K562 (cell line): ENCODE measurements around the gene CDC42BPB. TPM values are rescaled to one million over a fixed set of nuclear protein-coding genes. Genes with fewer than 3 reads are reported as not detected.

ENCODE experiments used
- ATAC-seq: fragments of 200-7000 bp; cut with Tn5 transposase; 3 replicates; pipeline ENCODE4 v1.9.1; 2020; ENCODE audit warnings: moderate library complexity
- BruUV-seq: library from RNA; stranded (reverse); fragments of 400-500 nt; replicated peaks from 2 replicates; lab custom pipeline; 2021; lab: Mats Ljungman, UMichigan
- CTCF ChIA-PET: fragments of 300-600 bp; formaldehyde crosslinking; extraction: SDS; loops from one replicate; lab custom pipeline; 2021; ENCODE audit warnings: low intra/inter-chr PET ratio; lab: Yijun Ruan, JAX
- POLR2A ChIA-PET: fragments of 300-600, 350-650 bp; sonication (Branson Sonifier 250); formaldehyde crosslinking; extraction: SDS; loops from one replicate; lab custom pipeline; 2021; ENCODE audit warnings: antibody characterized with exemption, inconsistent platforms; lab: Yijun Ruan, JAX
- DNase-seq, 4 experiments: peaks; one replicate each; pipeline versions ENCODE4 v3.0.0 to v3.0.0-alpha.2; 2011 to 2018; ENCODE audit warnings: low spot score in 3 of 4, mixed read lengths in 3 of 4; ENCODE audit errors: extremely low read depth in 1 of 4
- FAIRE-seq: peaks from 2 replicates; lab custom pipeline; 2011; peaks lifted over from hg19 to GRCh38; lab: Jason Lieb, UNC
- H2AFZ ChIP-seq: 2 replicates; pipeline ENCODE4 v1.6.0; 2011; ENCODE audit warnings: low read depth, low read length, control low read depth, inconsistent platforms
- H3K27ac ChIP-seq: fragments of 200-600 bp; 3 replicates; pipeline ENCODE4 v1.8.0; 2011; ENCODE audit warnings: low read depth, mild to moderate bottlenecking, control low read depth, inconsistent platforms, low read length, moderate library complexity, mixed read lengths; ENCODE audit errors: extremely low read depth
- H3K27me3 ChIP-seq, 2 experiments: fragments of 300-600 bp in 1 of 2; 2 replicates in 1 of 2; 3 replicates in 1 of 2; pipeline versions ENCODE4 v1.6.0 to v1.8.0; 2011; ENCODE audit warnings: inconsistent platforms in 2 of 2, low read length in 2 of 2, mild to moderate bottlenecking in 1 of 2, mixed read lengths in 1 of 2, moderate library complexity in 1 of 2; ENCODE audit not compliant: control insufficient read depth in 2 of 2, insufficient read depth in 2 of 2
- H3K36me3 ChIP-seq: fragments of 300-600 bp; 3 replicates; pipeline ENCODE4 v1.8.0; 2011; ENCODE audit warnings: mild to moderate bottlenecking, low read length, inconsistent platforms; ENCODE audit not compliant: control insufficient read depth, insufficient read depth
- H3K4me1 ChIP-seq, 2 experiments: fragments of 200-600 bp in 1 of 2; replicated peaks in 1 of 2; 2 replicates in 1 of 2; 3 replicates in 1 of 2; pipeline versions ENCODE4 v1.5.1 to v1.8.0; 2011; ENCODE audit warnings: inconsistent platforms in 2 of 2, low read length in 2 of 2, mild to moderate bottlenecking in 1 of 2, mixed read lengths in 1 of 2, moderate library complexity in 1 of 2; ENCODE audit not compliant: control insufficient read depth in 2 of 2, insufficient read depth in 2 of 2
- H3K4me2 ChIP-seq: 2 replicates; pipeline ENCODE4 v1.6.1; 2011; ENCODE audit warnings: low read length, control low read depth, inconsistent platforms, mixed read lengths; ENCODE audit not compliant: insufficient read depth
- H3K4me3 ChIP-seq: fragments of 200-600 bp; sonication (generic), shearing (Covaris generic); 2 replicates; pipeline ENCODE4 v1.5.1; 2016; ENCODE audit warnings: control low read depth, inconsistent platforms
- H3K79me2 ChIP-seq: fragments of 200-600 bp; 3 replicates; pipeline ENCODE4 v1.8.0; 2011; ENCODE audit warnings: low read length, inconsistent platforms; ENCODE audit not compliant: control insufficient read depth, insufficient read depth
- H3K9ac ChIP-seq, 2 experiments: 2 replicates each; pipeline versions ENCODE4 v1.6.0 to v1.6.1; 2011; ENCODE audit warnings: low read depth in 2 of 2, low read length in 2 of 2, control low read depth in 1 of 2, inconsistent platforms in 1 of 2, mild to moderate bottlenecking in 1 of 2, mixed read lengths in 1 of 2; ENCODE audit not compliant: insufficient read depth in 1 of 2
- H3K9me1 ChIP-seq: one replicate; pipeline ENCODE4 v1.6.0; 2011; ENCODE audit warnings: inconsistent platforms, mild to moderate bottlenecking, low read length, moderate library complexity; ENCODE audit not compliant: control insufficient read depth, insufficient read depth
- H3K9me3 ChIP-seq: replicated peaks from 2 replicates; pipeline ENCODE4 v1.5.1; 2011; ENCODE audit warnings: low read depth, low read length, inconsistent platforms; ENCODE audit not compliant: control insufficient read depth, insufficient read depth
- H4K20me1 ChIP-seq: replicated peaks from 2 replicates; pipeline ENCODE4 v1.6.1; 2011; ENCODE audit warnings: low read length, inconsistent platforms, mixed read lengths; ENCODE audit not compliant: control insufficient read depth, insufficient read depth
- CREB3L1 ChIP-seq: fragments of 450-650 bp; IDR thresholded peaks from 2 replicates; pipeline ENCODE4 v1.6.1; 2014; ENCODE audit warnings: low read depth, mild to moderate bottlenecking, moderate library complexity, borderline replicate concordance
- ELF1 ChIP-seq: fragments of 200-800 bp; sonication (Bioruptor generic); IDR thresholded peaks from 2 replicates; pipeline ENCODE4 v1.6.1; 2016; ENCODE audit warnings: missing genetic modification characterization, missing compliant biosample characterization
- FOXA1 ChIP-seq: fragments of 450-650 bp; IDR thresholded peaks from 2 replicates; pipeline ENCODE4 v1.6.1; 2016; ENCODE audit warnings: mild to moderate bottlenecking, borderline replicate concordance
- MLLT1 ChIP-seq, 2 experiments: fragments of 450-650 bp; IDR thresholded peaks; 2 replicates each; pipeline ENCODE4 v1.6.1; 2016
- NCOR1 ChIP-seq: fragments of 450-650 bp; IDR thresholded peaks from 2 replicates; pipeline ENCODE4 v1.6.1; 2016; ENCODE audit warnings: mild to moderate bottlenecking, moderate library complexity
- NR4A1 ChIP-seq, 2 experiments: fragments of 250-450 bp in 1 of 2; fragments of 450-650 bp in 1 of 2; sonication (Bioruptor Pico) in 1 of 2; IDR thresholded peaks; 2 replicates each; pipeline versions ENCODE4 v1.4.0 to v1.6.1; 2016 to 2020; ENCODE audit warnings: mild to moderate bottlenecking in 2 of 2, missing compliant biosample characterization in 1 of 2, missing genetic modification characterization in 1 of 2, moderate library complexity in 1 of 2
- PML ChIP-seq: IDR thresholded peaks from 2 replicates; pipeline ENCODE4 v1.6.1; 2012; ENCODE audit warnings: low read length, inconsistent platforms
- SRSF1 ChIP-seq: fragments of 200-400 bp; formaldehyde crosslinking; IDR thresholded peaks from 2 replicates; pipeline ENCODE4 v1.6.1; 2017; ENCODE audit warnings: mild to moderate bottlenecking, low read depth, low read length, moderate library complexity
- ZNF143 ChIP-seq: sonication (generic); formaldehyde crosslinking; IDR thresholded peaks from 2 replicates; pipeline ENCODE4 v1.9.0; 2022; ENCODE audit warnings: mild to moderate bottlenecking, missing genetic modification reagents
- ZNF146 ChIP-seq: IDR thresholded peaks from one replicate; pipeline ENCODE4 v1.6.1; 2018; ENCODE audit warnings: missing compliant biosample characterization; ENCODE audit not compliant: unreplicated experiment
- ZNF282 ChIP-seq: sonication (generic); formaldehyde crosslinking; IDR thresholded peaks from 2 replicates; pipeline ENCODE4 v1.8.1; 2023; ENCODE audit warnings: missing genetic modification reagents
- WGBS: fragments of 100-300 bp; shearing (Covaris generic); methylation state at CpG from one replicate; pipeline ENCODE4 v1.1.6; 2016; ENCODE audit warnings: low coverage, mixed read lengths; ENCODE audit not compliant: insufficient coverage; ENCODE audit errors: missing lambda C conversion rate; 5-methylcytosine and 5-hydroxymethylcytosine counted together
- in situ Hi-C: fragments of 300-500 bp; cut with MboI; formaldehyde crosslinking; loops from 4 replicates; pipeline ENCODE4 v1.15.0; 2018; ENCODE audit warnings: inconsistent platforms, mixed read lengths
- intact Hi-C: fragments of 100-400 bp; cut with micrococcal nuclease; formaldehyde crosslinking; loops from 2 replicates; pipeline ENCODE4 v1.14.2; 2022
- polyA plus RNA-seq, 8 experiments: library from polyadenylated mRNA; depleted of rRNA in 4 of 8; stranded (reverse) in 5 of 8; unstranded in 3 of 8; fragments of >200 nt; fragmentation: Nextera tagmentation in 2 of 8; fragmentation: Illumina TruSeq in 1 of 8; extraction: Ambion mirVana in 2 of 8; extraction: Trizol in 1 of 8; gene quantifications; 2 replicates each; pipeline versions ENCODE4 v1.2.1 to v1.2.3, GENCODE V29; 2011 to 2014; ENCODE audit warnings: inconsistent platforms in 1 of 8, missing spikeins in 1 of 8
- total RNA-seq, 7 experiments: library from RNA; depleted of rRNA in 6 of 7; stranded (reverse); fragments of >200 nt in 6 of 7; fragmentation: Illumina TruSeq in 2 of 7; extraction: Trizol in 2 of 7; gene quantifications; 2 replicates each; pipeline versions ENCODE4 v1.2.1 to v1.2.3, GENCODE V29; 2011 to 2021; ENCODE audit warnings: low replicate concordance in 1 of 7
- TF ChIP-seq, protein P1 (sequence below): fragments of 450-650 bp; IDR thresholded peaks from 2 replicates; pipeline ENCODE4 v1.6.1; 2018; ENCODE audit warnings: mild to moderate bottlenecking, low read depth; ENCODE audit not compliant: partially characterized antibody
- TF ChIP-seq, protein P2 (sequence below): fragments of 250-450 bp; sonication (Bioruptor Pico); IDR thresholded peaks from 2 replicates; pipeline ENCODE4 v1.6.1; 2021; ENCODE audit warnings: mild to moderate bottlenecking

Gene CDC42BPB
- total and polyA plus RNA-seq, 9 of the 15 experiments (the other 6 are each of a cell fraction or from before 2014, with no cell fraction given), result 0.07 to 24.3 (median 12.6) TPM

- Histone ChIP-seq H3K4me3 (no peak overlapping the region), H4K20me1 (no peaks in the 10 kb centered on the region), H3K9me3 (no peaks in the 10 kb centered on the region), H3K4me1 (peaks cover 0 to 7% of the 10 kb centered on the region in 2 experiments; a peak in 2 of 5 replicates), H3K36me3 (peaks cover 24% of the 10 kb centered on the region; the same call in 2 of the 3 replicates), H3K27me3 (no peaks in the 10 kb centered on the region), H2AFZ (no peak overlapping the region), H3K27ac (no peak overlapping the region), H3K9me1 (no peaks in the 10 kb centered on the region), H3K9ac (no peak overlapping the region), H3K79me2 (no peaks in the 10 kb centered on the region), H3K4me2 (no peak overlapping the region)
- ATAC-seq, result no peak
- no TSS peak for BruUV-seq
- in situ Hi-C loops, result no loop called here
- DNase-seq, result no peak
- POLR2A ChIA-PET, result interaction anchor here (0.7 to 1.2 kb wide), 2 partner anchors 54 to 64 kb away, joined by 3 to 4 read pairs; no protein-coding TSS in a partner anchor
- no peak for TF ChIP-seq CREB3L1
- no peak for TF ChIP-seq ZNF143 (CRISPR knock-in tag)
- TF ChIP-seq MLLT1 (IDR thresholded peaks at IDR 0.05), result no peak
- no peak for TF ChIP-seq PML
- TF ChIP-seq, protein P1, sequence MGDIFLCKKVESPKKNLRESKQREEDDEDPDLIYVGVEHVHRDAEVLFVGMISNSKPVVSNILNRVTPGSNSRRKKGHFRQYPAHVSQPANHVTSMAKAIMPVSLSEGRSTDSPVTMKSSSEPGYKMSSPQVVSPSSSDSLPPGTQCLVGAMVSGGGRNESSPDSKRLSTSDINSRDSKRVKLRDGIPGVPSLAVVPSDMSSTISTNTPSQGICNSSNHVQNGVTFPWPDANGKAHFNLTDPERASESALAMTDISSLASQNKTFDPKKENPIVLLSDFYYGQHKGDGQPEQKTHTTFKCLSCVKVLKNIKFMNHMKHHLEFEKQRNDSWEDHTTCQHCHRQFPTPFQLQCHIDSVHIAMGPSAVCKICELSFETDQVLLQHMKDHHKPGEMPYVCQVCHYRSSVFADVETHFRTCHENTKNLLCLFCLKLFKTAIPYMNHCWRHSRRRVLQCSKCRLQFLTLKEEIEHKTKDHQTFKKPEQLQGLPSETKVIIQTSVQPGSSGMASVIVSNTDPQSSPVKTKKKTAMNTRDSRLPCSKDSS, result no peak
- no peak for TF ChIP-seq NCOR1
- TF ChIP-seq FOXA1, result no peak
- TF ChIP-seq NR4A1 (CRISPR knock-in tag; IDR thresholded peaks at IDR 0.05), result no peak
- TF ChIP-seq NR4A1 (tag; IDR thresholded peaks at IDR 0.05), result no peak
- no peak for TF ChIP-seq SRSF1
- no peak for TF ChIP-seq ZNF282 (CRISPR knock-in tag)
- TF ChIP-seq ZNF146 (CRISPR knock-in tag), result no peak
- TF ChIP-seq ELF1 (tag), result no peak
- TF ChIP-seq, protein P2, sequence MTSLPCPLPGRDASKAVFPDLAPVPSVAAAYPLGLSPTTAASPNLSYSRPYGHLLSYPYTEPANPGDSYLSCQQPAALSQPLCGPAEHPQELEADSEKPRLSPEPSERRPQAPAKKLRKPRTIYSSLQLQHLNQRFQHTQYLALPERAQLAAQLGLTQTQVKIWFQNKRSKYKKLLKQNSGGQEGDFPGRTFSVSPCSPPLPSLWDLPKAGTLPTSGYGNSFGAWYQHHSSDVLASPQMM (CRISPR knock-in tag), result no peak
- intact Hi-C loops, result no loop called here
- FAIRE-seq, result no peak
- 68% methylated on average over 8 of the region's 8 CpGs for WGBS
- CTCF ChIA-PET, result no interaction called here
These were observed 101.5 kb downstream of the CDC42BPB start for GRCh38 chr14:102955636-102956408.
